ENCODE data around the gene TMEM205.

The TMEM205 gene

DNA sequence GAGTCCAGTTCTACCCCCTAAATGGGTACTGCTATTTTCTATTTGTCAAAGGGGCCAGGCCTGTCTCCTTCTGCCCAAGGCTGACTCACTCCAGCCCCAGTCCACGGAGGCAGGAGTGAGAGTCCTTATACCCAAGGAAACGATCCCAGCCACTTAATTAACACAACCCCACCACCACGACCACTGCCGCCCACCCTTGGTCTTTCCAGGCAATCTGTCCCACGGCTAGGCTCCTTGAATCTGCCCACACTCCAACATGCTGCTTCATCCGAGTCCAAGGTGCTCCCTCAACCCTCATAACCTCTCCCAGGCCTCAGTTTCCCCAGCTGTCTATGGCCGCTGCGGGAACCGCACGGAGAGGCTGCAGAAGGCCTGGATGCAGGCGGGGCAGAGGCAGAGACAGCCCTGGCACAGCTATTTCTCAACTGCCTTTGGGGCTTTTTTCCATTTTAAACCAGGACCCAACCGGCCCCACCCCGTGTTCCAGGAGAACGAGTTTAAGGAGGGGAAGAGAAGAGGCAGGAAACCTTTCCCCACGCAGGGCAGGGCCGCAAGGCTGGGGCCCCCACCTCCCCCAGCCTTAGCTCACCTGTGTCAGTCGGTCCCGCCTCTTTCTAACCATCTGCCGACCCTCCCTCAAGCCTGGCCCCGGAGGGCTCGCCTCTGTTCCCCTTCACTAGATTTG lies 7.4 kb downstream of the TMEM205 start:
- TF ChIP-seq, protein P1, sequence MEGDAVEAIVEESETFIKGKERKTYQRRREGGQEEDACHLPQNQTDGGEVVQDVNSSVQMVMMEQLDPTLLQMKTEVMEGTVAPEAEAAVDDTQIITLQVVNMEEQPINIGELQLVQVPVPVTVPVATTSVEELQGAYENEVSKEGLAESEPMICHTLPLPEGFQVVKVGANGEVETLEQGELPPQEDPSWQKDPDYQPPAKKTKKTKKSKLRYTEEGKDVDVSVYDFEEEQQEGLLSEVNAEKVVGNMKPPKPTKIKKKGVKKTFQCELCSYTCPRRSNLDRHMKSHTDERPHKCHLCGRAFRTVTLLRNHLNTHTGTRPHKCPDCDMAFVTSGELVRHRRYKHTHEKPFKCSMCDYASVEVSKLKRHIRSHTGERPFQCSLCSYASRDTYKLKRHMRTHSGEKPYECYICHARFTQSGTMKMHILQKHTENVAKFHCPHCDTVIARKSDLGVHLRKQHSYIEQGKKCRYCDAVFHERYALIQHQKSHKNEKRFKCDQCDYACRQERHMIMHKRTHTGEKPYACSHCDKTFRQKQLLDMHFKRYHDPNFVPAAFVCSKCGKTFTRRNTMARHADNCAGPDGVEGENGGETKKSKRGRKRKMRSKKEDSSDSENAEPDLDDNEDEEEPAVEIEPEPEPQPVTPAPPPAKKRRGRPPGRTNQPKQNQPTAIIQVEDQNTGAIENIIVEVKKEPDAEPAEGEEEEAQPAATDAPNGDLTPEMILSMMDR (IDR thresholded peaks at IDR 0.05): no peak

DNA sequence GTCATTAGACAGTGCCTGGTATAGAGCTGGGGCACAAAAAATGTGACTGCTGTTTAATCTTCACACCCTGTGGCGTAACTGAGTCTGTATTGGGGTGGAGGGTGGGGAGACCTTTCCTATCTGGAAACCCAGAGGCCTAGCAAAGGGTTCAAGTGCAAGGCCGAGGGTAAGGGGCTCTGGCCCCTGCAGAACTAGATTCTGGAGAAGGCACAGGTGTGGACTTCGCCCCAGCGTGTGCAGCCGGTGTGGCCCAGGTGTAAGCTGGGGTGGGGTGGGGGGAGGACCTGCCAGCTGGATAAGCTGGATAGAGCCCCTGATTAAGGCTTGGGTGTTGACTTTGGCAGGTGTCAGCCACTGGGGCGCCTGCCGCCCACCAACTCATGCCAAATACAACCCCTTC lies 7.9 kb downstream of the TMEM205 start:
- TF ChIP-seq, protein P1 (IDR thresholded peaks at IDR 0.05): no peak

DNA sequence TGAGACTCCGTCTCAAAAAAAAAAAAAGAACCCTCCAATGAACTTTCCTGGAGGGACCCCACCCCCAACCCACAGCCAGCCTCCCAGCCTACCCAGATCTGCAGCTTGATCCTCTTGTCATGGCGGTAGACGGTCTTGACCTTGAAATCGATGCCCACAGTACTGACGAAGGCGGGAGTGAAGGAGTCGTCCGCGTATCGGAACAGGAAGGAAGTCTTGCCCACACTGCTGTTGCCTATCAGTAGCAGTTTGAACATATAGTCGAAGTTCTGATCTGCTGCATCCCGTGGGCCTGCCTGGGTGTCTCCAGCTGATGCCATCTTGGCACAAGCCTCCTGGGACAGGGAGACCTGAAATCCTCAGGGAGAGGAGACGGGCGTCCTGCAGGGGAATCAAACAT lies 9.0 kb downstream of the TMEM205 start:
- TF ChIP-seq, protein P1 (IDR thresholded peaks at IDR 0.05): no peak

DNA sequence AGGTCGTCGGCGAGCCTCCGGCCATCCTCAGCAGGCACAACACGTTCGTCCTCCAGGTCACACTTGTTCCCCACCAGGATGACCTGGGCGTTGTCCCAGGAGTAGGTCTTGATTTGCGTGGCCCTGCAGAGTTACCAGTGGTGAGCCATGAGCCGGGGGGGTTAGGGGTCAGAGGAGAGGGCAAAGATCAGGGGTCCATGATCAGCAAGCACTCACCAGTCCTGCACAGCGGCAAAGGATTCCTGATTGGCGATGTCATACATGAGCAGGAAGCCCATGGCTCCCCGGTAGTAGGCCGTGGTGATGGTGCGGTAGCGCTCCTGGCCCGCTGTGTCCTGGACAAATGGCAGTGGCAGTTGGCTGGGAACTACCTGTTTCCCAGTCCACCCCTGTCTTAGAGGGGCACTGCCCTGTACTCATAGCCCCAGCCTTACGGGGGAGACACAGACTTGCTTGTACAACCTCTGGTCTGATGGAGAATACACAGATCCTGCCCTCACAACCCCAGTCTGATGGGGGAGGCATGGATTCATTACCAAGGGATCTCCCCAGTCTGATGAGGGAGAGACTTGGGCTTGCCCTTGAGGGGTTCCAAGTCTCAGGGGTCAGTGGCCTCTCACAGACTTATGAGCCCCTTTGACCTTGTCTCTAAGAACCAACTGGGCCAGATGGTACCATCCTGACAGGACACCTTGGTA lies 10.5 kb downstream of the TMEM205 start:
- TF ChIP-seq, protein P1 (IDR thresholded peaks at IDR 0.05): no peak

DNA sequence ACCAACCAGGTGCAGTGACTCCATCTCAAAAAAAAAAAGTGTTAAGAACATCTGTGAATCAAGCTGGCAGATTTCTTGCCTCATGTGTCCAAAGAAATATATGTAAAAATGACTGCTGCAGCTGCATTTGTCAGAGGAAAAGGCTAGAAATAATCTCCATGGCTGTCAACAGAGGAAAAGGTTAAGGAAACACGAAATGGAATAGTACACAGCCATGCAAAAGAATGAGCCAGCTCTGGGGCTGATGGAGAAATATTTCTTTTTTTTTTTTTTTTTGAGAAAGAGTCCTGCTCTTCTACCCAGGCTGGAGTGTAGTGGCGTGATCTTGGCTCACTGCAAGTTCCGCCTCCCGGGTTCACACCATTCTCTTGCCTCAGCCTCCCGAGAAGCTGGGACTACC lies 13.2 kb downstream of the TMEM205 start:
- TF ChIP-seq, protein P1 (IDR thresholded peaks at IDR 0.05): no peak

DNA sequence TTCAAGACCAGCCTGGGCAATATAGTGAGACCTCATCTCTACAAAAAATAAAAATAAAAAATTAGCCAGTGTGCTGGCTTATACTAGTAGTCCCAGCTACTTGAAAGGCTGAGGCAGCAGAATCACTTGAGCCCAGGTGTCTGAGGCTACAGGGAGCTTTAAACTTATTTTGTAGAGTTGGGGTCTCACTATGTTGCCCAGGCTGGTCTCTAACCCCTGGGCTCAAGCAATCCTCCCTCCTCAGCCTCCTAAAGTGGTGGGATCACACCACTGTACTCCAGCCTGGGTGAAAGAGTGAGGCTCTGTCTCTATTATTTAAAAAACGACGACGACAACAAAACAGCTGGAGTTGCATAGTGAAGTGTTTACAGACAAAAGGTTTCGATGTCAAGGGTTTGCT lies 14.6 kb downstream of the TMEM205 start:
- TF ChIP-seq, protein P1 (IDR thresholded peaks at IDR 0.05): no peak

DNA sequence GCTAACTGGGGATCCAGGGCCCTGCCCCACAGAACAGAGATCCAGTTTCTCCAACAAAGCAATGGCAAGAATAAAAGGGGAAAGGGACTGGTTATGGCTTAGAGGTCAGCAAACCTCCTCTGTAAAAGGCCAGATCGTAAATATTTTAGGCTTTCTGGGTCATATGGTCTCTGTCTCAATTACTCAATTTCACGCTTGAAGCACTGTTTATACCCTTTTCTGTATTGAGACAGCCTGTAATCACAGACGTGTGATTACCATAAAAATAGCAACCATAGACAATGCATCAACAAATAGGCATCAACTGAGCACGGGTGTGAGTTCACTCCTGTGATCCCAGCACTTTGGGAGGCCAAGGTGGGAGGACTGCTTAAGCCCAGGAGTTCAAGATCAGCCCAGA lies 15.9 kb downstream of the TMEM205 start:
- TF ChIP-seq, protein P1 (IDR thresholded peaks at IDR 0.05): no peak

All from LNCAP (cell line).